ENCODE data around the gene CNIH2. TPM values are rescaled to one million over a fixed set of nuclear protein-coding genes. Genes with fewer than 3 reads are reported as not detected.

Gene CNIH2
- total RNA-seq, 3 donors from 2014 or later (not counting 1 experiment from before 2014, with no cell fraction given) = 6.3 to 8.8 (median 7.1) TPM

DNA sequence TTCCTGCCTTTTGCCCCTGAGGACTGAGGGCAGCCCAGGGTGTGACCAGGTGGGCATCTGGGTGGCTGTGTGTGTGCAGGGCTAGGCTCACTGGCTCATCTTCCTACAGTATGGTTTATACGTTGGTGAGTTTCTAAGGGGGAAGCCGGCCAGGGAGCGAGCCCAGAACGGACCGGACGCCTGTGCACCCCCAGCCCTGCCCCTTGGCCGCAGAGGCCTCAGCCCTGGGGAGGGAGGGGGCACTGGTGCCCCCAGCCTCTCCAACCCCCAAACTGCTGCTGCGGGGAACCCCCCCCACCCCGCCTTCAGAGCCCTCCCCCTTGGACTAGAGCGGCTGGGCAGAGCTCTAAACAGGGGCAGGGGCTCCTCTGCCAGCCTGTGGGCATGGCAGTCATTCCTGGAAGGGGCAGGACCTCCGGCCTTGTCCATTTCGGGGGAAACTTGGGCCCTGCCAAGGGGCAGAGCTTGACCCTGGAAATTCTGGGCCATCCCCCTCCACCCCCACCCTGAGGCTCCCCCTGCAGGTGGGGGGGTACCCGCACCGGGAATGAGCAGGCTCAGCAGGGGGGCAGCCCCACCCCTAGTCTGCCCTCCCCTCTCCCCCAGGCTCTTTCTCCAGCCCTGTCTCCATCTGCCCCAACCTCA lies 5.6 kb downstream of the CNIH2 start:
- Mint-ChIP-seq H3K27ac (peak overlapping the region; percentile 74 to 89), H3K4me3 (no peak overlapping the region), H3K4me1 (peaks cover 10 to 55% of the 10 kb centered on the region in 2 donors), H3K9me3 (no peaks in the 10 kb centered on the region), H3K27me3 (ENCODE audit: low read depth in 2 of 2) (peaks cover 7 to 14% of the 10 kb centered on the region in 2 donors), H3K36me3 (no peaks in the 10 kb centered on the region)
- 94% methylated on average over 13 of the region's 14 CpGs for WGBS (ENCODE audit: insufficient coverage)
- no peaks in the 10 kb centered on the region for H3K9me3 ChIP-seq (ENCODE audit: control insufficient read depth, insufficient read depth, low read length)
- no peak for TF ChIP-seq CTCF (IDR thresholded peaks at IDR 0.05)
- H3K36me3 ChIP-seq (ENCODE audit: control insufficient read depth, insufficient read depth, low read length) = peaks cover 3% of the 10 kb centered on the region
- H3K27ac ChIP-seq (ENCODE audit: low read length) = no peak overlapping the region
- H3K27me3 ChIP-seq (ENCODE audit: control insufficient read depth, insufficient read depth, low read length) = peaks cover 10% of the 10 kb centered on the region
- H3K4me3 ChIP-seq (ENCODE audit: low read length) = no peak overlapping the region
- intact Hi-C loops (cut with micrococcal nuclease) = no loop called here
- ATAC-seq (no peak), DNase-seq (no peak)
- peaks cover 43% of the 10 kb centered on the region for H3K4me1 ChIP-seq (ENCODE audit: control insufficient read depth, insufficient read depth, low read length)

GRCh38 chr11:66284526-66285078 lies 6.6 kb downstream of the CNIH2 start:
- intact Hi-C loops (cut with micrococcal nuclease) = no loop called here
- H3K27me3 Mint-ChIP-seq (ENCODE audit: low read depth in 2 of 2) = peaks cover 3 to 14% of the 10 kb centered on the region in 2 donors
- H3K4me3 ChIP-seq (ENCODE audit: low read length) = no peak overlapping the region
- WGBS (ENCODE audit: insufficient coverage) = 96% methylated on average over 16 of the region's 16 CpGs
- H3K4me1 Mint-ChIP-seq = peaks cover 15 to 54% of the 10 kb centered on the region in 2 donors
- peak overlapping the region in 1 of 2 donors; percentile 71 for H3K27ac Mint-ChIP-seq
- no peak for TF ChIP-seq CTCF (IDR thresholded peaks at IDR 0.05)
- DNase-seq = no peak
- no peaks in the 10 kb centered on the region for H3K9me3 Mint-ChIP-seq
- no peak for ATAC-seq
- H3K4me1 ChIP-seq (ENCODE audit: control insufficient read depth, insufficient read depth, low read length) = peaks cover 38% of the 10 kb centered on the region
- H3K36me3 ChIP-seq (ENCODE audit: control insufficient read depth, insufficient read depth, low read length) = peaks cover 3% of the 10 kb centered on the region
- H3K4me3 Mint-ChIP-seq = no peak overlapping the region
- H3K27ac ChIP-seq (ENCODE audit: low read length) = no peak overlapping the region
- H3K9me3 ChIP-seq (ENCODE audit: control insufficient read depth, insufficient read depth, low read length) = no peaks in the 10 kb centered on the region
- peaks cover 5% of the 10 kb centered on the region for H3K27me3 ChIP-seq (ENCODE audit: control insufficient read depth, insufficient read depth, low read length)
- H3K36me3 Mint-ChIP-seq = no peaks in the 10 kb centered on the region

GRCh38 chr11:66285250-66285947 lies 7.4 kb downstream of the CNIH2 start:
- no peaks in the 10 kb centered on the region for H3K9me3 Mint-ChIP-seq
- WGBS (ENCODE audit: insufficient coverage) = 98% methylated on average over 12 of the region's 13 CpGs
- Histone ChIP-seq H3K9me3 (ENCODE audit: control insufficient read depth, insufficient read depth, low read length) (no peaks in the 10 kb centered on the region), H3K4me1 (ENCODE audit: control insufficient read depth, insufficient read depth, low read length) (peaks cover 45% of the 10 kb centered on the region), H3K27ac (ENCODE audit: low read length) (no peak overlapping the region), H3K4me3 (ENCODE audit: low read length) (no peak overlapping the region), H3K27me3 (ENCODE audit: control insufficient read depth, insufficient read depth, low read length) (no peaks in the 10 kb centered on the region), H3K36me3 (ENCODE audit: control insufficient read depth, insufficient read depth, low read length) (peaks cover 3% of the 10 kb centered on the region)
- no peak for TF ChIP-seq CTCF (IDR thresholded peaks at IDR 0.05)
- H3K4me1 Mint-ChIP-seq = peaks cover 21 to 59% of the 10 kb centered on the region in 2 donors
- intact Hi-C loops (cut with micrococcal nuclease) = no loop called here
- peak overlapping the region in 1 of 2 donors; percentile 24 for H3K27ac Mint-ChIP-seq
- H3K36me3 Mint-ChIP-seq = no peaks in the 10 kb centered on the region
- ATAC-seq = no peak
- DNase-seq = no peak
- no peak overlapping the region for H3K4me3 Mint-ChIP-seq
- peaks cover 3 to 16% of the 10 kb centered on the region in 2 donors for H3K27me3 Mint-ChIP-seq (ENCODE audit: low read depth in 2 of 2)

Data from natural killer cell (primary cell).